ENCODE data around the gene NRP2. TPM values are rescaled to one million over a fixed set of nuclear protein-coding genes. Genes with fewer than 3 reads are reported as not detected.

NRP2 gene
- total RNA-seq, 2 donors from 2014 or later, result 69.7 to 92.4 TPM

DNA sequence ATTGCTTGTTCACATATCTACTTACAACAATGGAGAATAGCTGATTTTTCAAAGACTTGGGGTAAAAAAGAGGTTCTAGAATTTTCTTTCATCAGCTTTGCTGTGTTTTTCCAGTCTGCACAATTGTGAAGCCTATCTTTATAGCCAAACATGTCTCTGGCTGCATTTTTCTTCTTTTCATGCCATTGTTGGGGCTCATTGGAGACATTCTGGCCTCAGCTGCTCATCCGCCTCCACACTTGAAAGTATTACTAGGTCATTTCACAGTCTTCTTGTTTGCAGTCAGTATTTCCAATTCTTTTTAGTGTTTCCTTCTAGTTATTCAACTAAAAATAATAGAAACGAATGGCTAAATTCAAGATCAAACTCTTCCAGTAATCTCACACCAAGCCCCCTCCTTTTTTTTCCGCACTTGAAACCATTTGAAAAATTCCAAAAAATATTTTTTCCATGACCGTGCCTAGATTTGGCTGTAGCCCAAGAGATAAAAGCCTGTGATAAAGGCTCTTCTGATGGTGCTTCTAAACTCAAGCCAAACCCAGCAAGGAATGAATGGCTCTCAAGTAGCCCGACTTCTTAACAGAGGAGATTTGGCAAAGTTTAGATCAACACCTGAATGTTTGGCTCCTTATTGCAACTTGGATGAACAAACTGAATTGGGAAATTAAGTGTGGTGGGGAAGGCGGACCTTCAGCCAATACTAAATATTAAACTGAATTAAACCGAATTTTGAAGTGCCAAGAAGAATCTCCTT is 103.4 kb downstream of the NRP2 start:
- H3K9me3 ChIP-seq (ENCODE audit: control insufficient read depth, low read length), result no peaks in the 10 kb centered on the region
- H3K4me3 Mint-ChIP-seq, result no peak overlapping the region
- H3K27me3 ChIP-seq (ENCODE audit: control insufficient read depth, insufficient read depth, low read length, poor library complexity, severe bottlenecking), result no peaks in the 10 kb centered on the region
- no peak overlapping the region for H3K9ac ChIP-seq (ENCODE audit: extremely low read depth, low read length, poor library complexity, severe bottlenecking)
- H3K4me1 ChIP-seq (ENCODE audit: control insufficient read depth, insufficient read depth, low read length), result peaks cover 5% of the 10 kb centered on the region
- H3K36me3 ChIP-seq (ENCODE audit: control insufficient read depth, insufficient read depth, low read length), result no peaks in the 10 kb centered on the region
- peaks cover 8% of the 10 kb centered on the region for H3K36me3 Mint-ChIP-seq (ENCODE audit: low read depth)
- H3K9me3 Mint-ChIP-seq, result no peaks in the 10 kb centered on the region
- H3K4me1 Mint-ChIP-seq, result peaks cover 16% of the 10 kb centered on the region
- no peak overlapping the region for H3K27ac ChIP-seq (ENCODE audit: low read depth, low read length)
- H3K27ac Mint-ChIP-seq, result no peak overlapping the region
- H3K4me3 ChIP-seq (ENCODE audit: low read length), result no peak overlapping the region
- no peaks in the 10 kb centered on the region for H3K27me3 Mint-ChIP-seq (ENCODE audit: insufficient read depth)
- DNase-seq, result no peak
- TF ChIP-seq, protein P1, sequence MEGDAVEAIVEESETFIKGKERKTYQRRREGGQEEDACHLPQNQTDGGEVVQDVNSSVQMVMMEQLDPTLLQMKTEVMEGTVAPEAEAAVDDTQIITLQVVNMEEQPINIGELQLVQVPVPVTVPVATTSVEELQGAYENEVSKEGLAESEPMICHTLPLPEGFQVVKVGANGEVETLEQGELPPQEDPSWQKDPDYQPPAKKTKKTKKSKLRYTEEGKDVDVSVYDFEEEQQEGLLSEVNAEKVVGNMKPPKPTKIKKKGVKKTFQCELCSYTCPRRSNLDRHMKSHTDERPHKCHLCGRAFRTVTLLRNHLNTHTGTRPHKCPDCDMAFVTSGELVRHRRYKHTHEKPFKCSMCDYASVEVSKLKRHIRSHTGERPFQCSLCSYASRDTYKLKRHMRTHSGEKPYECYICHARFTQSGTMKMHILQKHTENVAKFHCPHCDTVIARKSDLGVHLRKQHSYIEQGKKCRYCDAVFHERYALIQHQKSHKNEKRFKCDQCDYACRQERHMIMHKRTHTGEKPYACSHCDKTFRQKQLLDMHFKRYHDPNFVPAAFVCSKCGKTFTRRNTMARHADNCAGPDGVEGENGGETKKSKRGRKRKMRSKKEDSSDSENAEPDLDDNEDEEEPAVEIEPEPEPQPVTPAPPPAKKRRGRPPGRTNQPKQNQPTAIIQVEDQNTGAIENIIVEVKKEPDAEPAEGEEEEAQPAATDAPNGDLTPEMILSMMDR (conservative IDR thresholded peaks at IDR 0.05), result no peak
- 95 to 98% methylated on average over 5 to 7 of the region's 7 CpGs for WGBS, 2 experiments (ENCODE audit: insufficient coverage in 1 of 2, insufficient read length in 1 of 2)

DNA sequence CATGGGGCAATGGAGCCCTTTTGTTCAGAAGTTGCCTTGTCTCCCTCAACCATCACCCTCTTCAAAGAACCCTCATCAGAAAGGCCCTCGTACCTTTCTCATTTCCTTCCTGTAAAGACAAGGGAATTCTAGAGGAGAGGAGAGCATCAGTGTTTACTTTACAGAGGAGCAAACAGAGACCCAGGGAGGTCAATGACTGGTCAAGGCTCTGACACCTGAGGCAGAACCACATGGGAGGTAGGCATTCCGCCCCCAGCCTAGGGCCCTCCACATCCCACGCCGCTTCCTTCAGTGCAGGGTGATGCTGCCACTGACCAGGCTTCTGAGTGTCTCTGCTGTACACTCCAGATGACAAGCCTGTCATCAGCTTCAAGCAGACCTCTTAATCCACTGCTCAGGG is 104.7 kb downstream of the NRP2 start:
- Histone ChIP-seq H3K9me3 (ENCODE audit: control insufficient read depth, low read length) (no peaks in the 10 kb centered on the region), H3K27me3 (ENCODE audit: control insufficient read depth, insufficient read depth, low read length, poor library complexity, severe bottlenecking) (no peaks in the 10 kb centered on the region), H3K36me3 (ENCODE audit: control insufficient read depth, insufficient read depth, low read length) (peaks cover 2% of the 10 kb centered on the region), H3K9ac (ENCODE audit: extremely low read depth, low read length, poor library complexity, severe bottlenecking) (no peak overlapping the region), H3K27ac (ENCODE audit: low read depth, low read length) (no peak overlapping the region), H3K4me1 (ENCODE audit: control insufficient read depth, insufficient read depth, low read length) (peaks cover 5% of the 10 kb centered on the region), H3K4me3 (ENCODE audit: low read length) (no peak overlapping the region)
- Mint-ChIP-seq H3K27me3 (ENCODE audit: insufficient read depth) (no peaks in the 10 kb centered on the region), H3K4me1 (peaks cover 6% of the 10 kb centered on the region), H3K9me3 (no peaks in the 10 kb centered on the region), H3K4me3 (no peak overlapping the region), H3K27ac (no peak overlapping the region), H3K36me3 (ENCODE audit: low read depth) (peaks cover 8% of the 10 kb centered on the region)
- TF ChIP-seq, protein P1 (conservative IDR thresholded peaks at IDR 0.05), result no peak
- no peak for DNase-seq
- WGBS, 2 experiments (ENCODE audit: insufficient coverage in 1 of 2, insufficient read length in 1 of 2), result 93 to 100% methylated on average over 2 to 4 of the region's 4 CpGs

DNA sequence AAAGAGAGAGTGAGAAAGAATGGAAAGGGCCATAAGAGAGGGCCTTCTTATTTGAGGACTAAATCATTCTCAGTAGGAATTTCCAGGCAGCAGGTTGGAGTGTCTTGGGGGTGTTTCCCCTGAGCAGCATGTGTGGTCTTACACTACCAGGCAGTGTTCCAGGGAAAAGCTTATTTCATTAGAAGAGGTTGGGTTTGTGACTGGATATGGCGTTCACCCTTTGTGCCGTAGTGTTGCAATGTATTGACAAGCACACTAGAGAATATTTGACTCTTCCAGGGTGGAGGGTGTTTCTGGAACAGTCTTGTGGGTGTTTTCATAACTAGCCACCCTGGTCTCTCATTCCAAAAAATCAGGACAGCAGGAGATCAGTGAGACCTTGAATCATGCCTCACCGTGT is 105.5 kb downstream of the NRP2 start:
- Mint-ChIP-seq H3K9me3 (no peaks in the 10 kb centered on the region), H3K4me3 (no peak overlapping the region), H3K27ac (no peak overlapping the region), H3K4me1 (peaks cover 6% of the 10 kb centered on the region), H3K36me3 (ENCODE audit: low read depth) (peaks cover 7% of the 10 kb centered on the region), H3K27me3 (ENCODE audit: insufficient read depth) (no peaks in the 10 kb centered on the region)
- DNase-seq, result no peak
- Histone ChIP-seq H3K4me1 (ENCODE audit: control insufficient read depth, insufficient read depth, low read length) (peaks cover 5% of the 10 kb centered on the region), H3K9ac (ENCODE audit: extremely low read depth, low read length, poor library complexity, severe bottlenecking) (no peak overlapping the region), H3K27me3 (ENCODE audit: control insufficient read depth, insufficient read depth, low read length, poor library complexity, severe bottlenecking) (no peaks in the 10 kb centered on the region), H3K4me3 (ENCODE audit: low read length) (no peak overlapping the region), H3K36me3 (ENCODE audit: control insufficient read depth, insufficient read depth, low read length) (peaks cover 10% of the 10 kb centered on the region), H3K27ac (ENCODE audit: low read depth, low read length) (no peak overlapping the region), H3K9me3 (ENCODE audit: control insufficient read depth, low read length) (no peaks in the 10 kb centered on the region)
- TF ChIP-seq, protein P1 (conservative IDR thresholded peaks at IDR 0.05), result no peak
- 96 to 100% methylated on average over 1 to 3 of the region's 3 CpGs for WGBS, 2 experiments (ENCODE audit: insufficient coverage in 1 of 2, insufficient read length in 1 of 2)

Measured in endodermal cell (in vitro differentiated cells).